NCI-H460 (cell line): ENCODE results near the gene ESF1. TPM values are rescaled to one million over a fixed set of nuclear protein-coding genes. Genes with fewer than 3 reads are reported as not detected.

Source experiments
- DNase-seq: peaks from one replicate; pipeline ENCODE4 v3.0.0-alpha.2; 2016; ENCODE audit warnings: low read depth; ENCODE audit errors: extremely low read depth
- total RNA-seq: library from RNA; depleted of rRNA; stranded (reverse); fragments of >200 nt; shearing (Covaris generic); gene quantifications from 2 replicates; pipeline ENCODE4 v1.2.3, GENCODE V29; 2014; rRNA removed

Gene ESF1
- total RNA-seq, 1 experiment from 2014 or later, result 28.9 TPM

GRCh38 chr20:13684566-13685222 lies 100.0 kb downstream of the ESF1 start:
- no peak for DNase-seq

DNA sequence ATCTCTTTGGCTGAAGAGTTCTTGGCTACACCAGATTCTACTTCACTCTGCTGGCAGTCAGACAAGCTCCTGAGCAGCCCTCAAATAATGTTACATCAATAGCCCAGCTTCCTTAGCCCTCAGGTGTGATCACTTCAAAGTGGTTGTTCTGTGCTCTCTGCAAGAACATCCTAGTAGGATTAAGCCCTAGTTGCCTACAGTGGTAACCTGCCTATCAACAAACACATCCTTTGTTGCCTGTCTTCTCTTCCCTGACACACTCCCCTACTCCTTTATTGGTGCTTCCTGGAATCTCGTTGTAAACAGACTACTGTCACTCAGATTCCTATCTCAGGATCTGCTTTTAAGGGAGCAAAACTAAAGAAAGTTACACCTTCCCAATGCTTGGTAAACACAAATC lies 100.9 kb downstream of the ESF1 start:
- DNase-seq, result no peak

- no peak for DNase-seq
These were observed 103.2 kb downstream of the ESF1 start for GRCh38 chr20:13681248-13682125.

GRCh38 chr20:13678944-13679343 lies 105.8 kb downstream of the ESF1 start:
- DNase-seq, result no peak

DNA sequence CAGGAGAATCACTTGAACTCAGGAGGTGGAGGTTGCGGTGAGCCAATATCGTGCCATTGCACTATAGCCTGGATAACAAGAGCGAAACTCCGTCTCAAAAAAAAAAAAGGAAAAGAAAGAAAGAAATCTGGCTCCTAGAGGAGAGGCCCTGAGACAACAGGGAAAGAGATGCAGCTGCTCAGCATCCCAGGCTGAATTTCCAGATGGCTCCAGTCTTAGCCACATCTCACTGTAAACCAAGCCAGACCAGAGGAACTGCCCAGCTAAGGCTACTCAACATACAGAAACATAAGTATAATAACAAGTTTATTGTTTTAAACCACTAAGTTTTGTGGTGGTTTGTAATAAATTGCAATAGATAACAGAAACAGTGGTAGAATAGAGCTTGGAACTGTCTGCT lies 107.5 kb downstream of the ESF1 start:
- no peak for DNase-seq

DNA sequence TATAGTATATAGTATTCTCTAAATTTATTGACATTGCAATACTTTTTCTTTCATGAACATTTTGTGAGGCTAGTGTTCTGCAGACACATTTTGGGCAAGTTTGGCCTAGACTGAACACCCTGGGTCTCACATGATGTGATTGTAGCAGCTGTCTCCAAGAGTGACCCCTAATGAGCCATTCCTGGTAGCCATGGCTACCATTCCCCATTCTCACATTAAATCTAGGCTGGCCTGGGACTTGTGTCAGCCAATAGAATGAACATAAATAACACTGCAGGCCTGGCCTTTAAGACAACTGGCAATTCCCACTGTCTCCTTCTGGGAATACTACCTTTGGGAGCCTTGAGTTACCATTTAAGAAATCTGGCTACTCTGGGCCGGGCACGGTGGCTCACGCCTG lies 108.0 kb downstream of the ESF1 start:
- DNase-seq, result no peak

DNA sequence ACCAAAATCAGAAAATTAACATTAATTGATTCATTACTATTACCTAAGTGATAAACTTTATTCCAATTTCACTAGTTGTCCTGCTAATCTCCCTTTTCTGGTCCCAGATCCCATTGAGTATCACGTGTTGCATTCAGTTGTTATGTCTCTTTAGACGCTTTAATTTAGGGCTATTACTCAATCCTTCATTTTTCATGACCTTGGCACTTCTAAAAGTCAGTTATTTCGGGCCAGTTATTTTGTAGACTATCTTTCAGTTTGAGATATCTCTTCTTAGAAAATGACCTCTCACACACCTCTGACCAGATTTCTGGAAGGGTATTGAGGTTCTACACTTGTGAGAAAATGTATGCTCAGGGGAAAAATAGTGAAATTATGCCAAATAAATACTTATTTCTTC lies 112.0 kb downstream of the ESF1 start:
- DNase-seq, result no peak

DNA sequence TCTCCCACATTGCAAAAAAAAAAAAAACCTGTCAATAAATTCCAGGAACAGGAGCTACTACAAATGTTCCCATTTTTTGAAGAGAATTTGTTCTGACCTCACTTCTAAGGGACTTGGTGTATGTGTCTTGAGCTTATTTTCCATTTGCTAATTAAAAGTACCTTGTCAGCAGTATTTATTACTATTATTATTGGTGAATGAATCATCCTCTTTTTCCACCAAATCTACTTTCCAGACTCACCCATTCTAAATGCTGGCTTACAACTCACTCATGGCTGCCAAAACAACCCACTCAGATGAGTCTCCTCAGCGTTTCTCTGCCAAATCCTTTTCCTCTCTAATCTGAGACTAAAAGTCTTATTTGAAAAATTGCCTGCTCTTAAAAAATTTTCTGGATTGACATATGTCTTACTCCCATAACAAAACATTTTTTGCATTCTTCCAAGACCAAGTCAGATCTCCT lies 112.8 kb downstream of the ESF1 start:
- no peak for DNase-seq

DNA sequence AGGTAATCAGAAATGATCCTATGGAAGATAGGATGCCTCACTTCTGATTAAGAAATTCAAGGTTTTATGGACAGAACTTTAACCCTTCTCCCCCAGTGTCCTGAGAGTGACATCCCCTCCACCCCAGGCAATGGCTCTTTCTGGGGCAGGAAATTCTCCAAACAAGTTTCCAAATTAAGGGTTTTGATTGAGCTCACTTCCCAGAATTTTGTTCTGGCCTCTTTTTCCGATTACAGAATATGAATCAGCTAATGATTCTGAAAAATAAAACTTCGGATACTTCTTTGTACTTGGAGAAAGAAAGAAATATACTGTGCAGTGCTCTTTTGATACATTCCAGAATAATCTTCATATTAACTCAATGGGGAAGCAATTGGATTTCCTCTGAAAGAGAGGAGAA lies 113.2 kb downstream of the ESF1 start:
- DNase-seq, result no peak

DNA sequence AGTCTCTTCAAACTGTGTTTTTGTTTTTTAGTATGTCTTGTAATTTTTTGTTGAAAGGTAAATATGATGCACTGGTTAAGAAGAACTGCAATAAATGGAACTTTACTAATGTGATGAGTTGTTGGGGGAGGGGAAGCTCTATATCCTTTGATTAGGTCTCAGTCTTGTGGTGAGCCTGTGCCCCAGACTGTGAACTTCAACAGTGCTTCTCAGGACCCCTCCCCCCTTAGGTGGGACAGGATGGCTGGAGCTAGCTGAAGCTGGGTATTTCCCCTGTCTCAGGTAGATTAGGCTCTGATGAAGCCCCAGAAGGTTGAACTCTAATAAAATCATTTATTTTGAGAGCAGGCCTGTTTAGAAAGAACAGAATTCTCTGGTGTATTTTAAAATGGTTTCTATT lies 114.6 kb downstream of the ESF1 start:
- DNase-seq, result no peak

DNA sequence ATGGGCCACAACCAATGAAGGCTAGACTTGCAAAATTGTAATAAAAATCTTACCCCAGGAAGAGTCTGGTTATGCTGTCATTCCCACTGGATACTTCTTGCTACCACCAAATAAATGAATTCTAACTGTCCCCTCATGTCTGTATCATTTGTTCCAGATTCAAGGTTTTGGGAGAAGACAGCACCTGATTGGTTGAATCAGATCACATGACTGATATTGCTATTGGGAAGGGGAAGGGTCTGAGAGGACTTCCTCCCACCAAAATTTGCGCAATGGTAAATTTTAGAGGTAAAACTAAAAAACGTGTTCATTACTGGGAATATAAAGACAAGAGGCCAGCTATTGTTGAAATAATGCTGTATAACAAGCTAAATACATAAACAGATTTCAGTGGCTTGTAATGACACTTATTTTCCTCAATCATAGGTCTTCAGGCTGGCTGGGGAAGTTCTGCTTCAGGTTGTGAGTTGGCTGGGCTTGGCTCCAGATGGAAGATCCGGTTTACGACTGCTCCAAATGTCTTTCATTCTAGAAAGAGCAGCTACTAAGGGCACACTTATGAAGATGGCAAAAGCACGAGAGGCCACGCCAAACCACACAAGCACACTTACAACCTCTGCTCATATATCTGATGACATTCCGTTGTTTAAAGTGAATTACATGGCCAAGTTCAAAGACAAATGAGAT lies 118.9 kb downstream of the ESF1 start:
- no peak for DNase-seq

Other genes with a start within 250 kb of the ESF1 start
- 6.5 and 9.0 TPM in 2 replicates for gene TASP1, start 146.0 kb downstream of the ESF1 start, total RNA-seq
- gene NDUFAF5, start 109 bp upstream of the ESF1 start, total RNA-seq, result 31.9 and 37.5 TPM in 2 replicates
- not detected in 2 replicates for gene SEL1L2, start 205.7 kb upstream of the ESF1 start, total RNA-seq
- gene MACROD2, start 210.6 kb upstream of the ESF1 start, total RNA-seq, result 1.4 and 2.0 TPM in 2 replicates